GM23338 (cell line): Measurements from ENCODE around the gene FAM13A. TPM values are rescaled to one million over a fixed set of nuclear protein-coding genes. Genes with fewer than 3 reads are reported as not detected.
A peak's percentile ranks its signal among the peaks of the same experiment; 100 is the strongest.

Experiments used
- ATAC-seq: fragments of 200-7000 bp; cut with Tn5 transposase; 3 replicates; pipeline ENCODE4 v1.9.1; 2020
- DNase-seq: peaks from one replicate; pipeline ENCODE4 v3.0.0-alpha.2; 2015; ENCODE audit warnings: low spot score
- H2AFZ ChIP-seq: fragments of 200-600 bp; sonication (generic); 2 replicates; pipeline ENCODE4 v1.8.0; 2016; ENCODE audit warnings: antibody characterized with exemption, mild to moderate bottlenecking, moderate library complexity
- H3F3A ChIP-seq: fragments of 200-600 bp; sonication (generic); replicated peaks from 2 replicates; pipeline ENCODE4 v1.8.0; 2017; ENCODE audit warnings: antibody characterized with exemption, mixed run types, low read depth
- H3K27ac ChIP-seq: fragments of 200-600 bp; sonication (generic); 2 replicates; pipeline ENCODE4 v1.6.1; 2016; ENCODE audit warnings: low read depth
- H3K27me3 ChIP-seq: fragments of 200-600 bp; sonication (generic); 2 replicates; pipeline ENCODE4 v1.8.0; 2016; ENCODE audit warnings: mild to moderate bottlenecking, mixed run types, moderate library complexity; ENCODE audit not compliant: insufficient read depth
- H3K36me3 ChIP-seq: fragments of 200-600 bp; sonication (generic); 2 replicates; pipeline ENCODE4 v1.8.0; 2016; ENCODE audit warnings: mild to moderate bottlenecking; ENCODE audit not compliant: insufficient read depth
- H3K4me1 ChIP-seq: fragments of 200-600 bp; sonication (generic); 2 replicates; pipeline ENCODE4 v1.8.0; 2016; ENCODE audit warnings: mild to moderate bottlenecking, moderate library complexity; ENCODE audit not compliant: insufficient read depth
- H3K4me2 ChIP-seq: fragments of 200-600 bp; sonication (generic); 2 replicates; pipeline ENCODE4 v1.7.1; 2017; ENCODE audit warnings: mixed run types
- H3K4me3 ChIP-seq: fragments of 200-600 bp; sonication (generic); 2 replicates; pipeline ENCODE4 v1.6.1; 2016; ENCODE audit warnings: mixed run types
- H3K79me2 ChIP-seq: fragments of 200-600 bp; sonication (generic); replicated peaks from 2 replicates; pipeline ENCODE4 v1.8.0; 2017; ENCODE audit warnings: mild to moderate bottlenecking; ENCODE audit not compliant: insufficient read depth
- H3K9me2 ChIP-seq: fragments of 200-600 bp; sonication (generic); 2 replicates; pipeline ENCODE4 v1.8.0; 2017; ENCODE audit not compliant: insufficient read depth
- H4K20me1 ChIP-seq: fragments of 200-600 bp; sonication (generic); replicated peaks from 2 replicates; pipeline ENCODE4 v1.8.0; 2017; ENCODE audit warnings: mild to moderate bottlenecking; ENCODE audit not compliant: insufficient read depth
- H3K27ac Mint-ChIP-seq: 2 replicates; pipeline ENCODE4 v1.8.0; 2020; ENCODE audit warnings: inconsistent platforms, mild to moderate bottlenecking, moderate library complexity, mixed read lengths
- H3K27me3 Mint-ChIP-seq: 3 replicates; pipeline ENCODE4 v1.8.0; 2022; ENCODE audit warnings: low read depth, mild to moderate bottlenecking, moderate library complexity, mixed read lengths, inconsistent platforms; ENCODE audit not compliant: insufficient read depth, poor library complexity
- H3K36me3 Mint-ChIP-seq: 3 replicates; pipeline ENCODE4 v1.8.0; 2021; ENCODE audit warnings: low read depth, mild to moderate bottlenecking, inconsistent platforms, moderate library complexity, mixed read lengths
- H3K4me1 Mint-ChIP-seq: 3 replicates; pipeline ENCODE4 v1.8.0; 2020; ENCODE audit warnings: mild to moderate bottlenecking, inconsistent platforms, mixed read lengths
- H3K4me3 Mint-ChIP-seq: 3 replicates; pipeline ENCODE4 v1.8.0; 2021; ENCODE audit warnings: moderate library complexity, mild to moderate bottlenecking, inconsistent platforms, mixed read lengths
- H3K9me3 Mint-ChIP-seq: 3 replicates; pipeline ENCODE4 v1.8.0; 2020; ENCODE audit warnings: moderate library complexity, mild to moderate bottlenecking, inconsistent platforms, mixed read lengths
- CREB1 ChIP-seq: fragments of 250-450 bp; sonication (Bioruptor Pico); IDR thresholded peaks from 2 replicates; pipeline ENCODE4 v1.5.0; 2020; ENCODE audit warnings: low read depth, mild to moderate bottlenecking, moderate library complexity
- CTCF ChIP-seq, 2 experiments: fragments of 200-600 bp in 1 of 2; sonication (generic) in 1 of 2; conservative IDR thresholded peaks; 2 replicates each; pipeline versions ENCODE4 v1.5.1 to v1.6.1; 2016 to 2017; ENCODE audit warnings: antibody characterized with exemption in 2 of 2, low read depth in 2 of 2, mild to moderate bottlenecking in 2 of 2, moderate library complexity in 1 of 2
- ETS1 ChIP-seq: IDR thresholded peaks from 2 replicates; pipeline ENCODE4 v1.6.1; 2016; ENCODE audit warnings: antibody characterized with exemption
- EZH2phosphoT487 ChIP-seq: fragments of 200-600 bp; sonication (generic); IDR thresholded peaks from one replicate; pipeline ENCODE4 v1.8.1; 2018; ENCODE audit warnings: antibody characterized with exemption; ENCODE audit not compliant: unreplicated experiment
- JUNB ChIP-seq: IDR thresholded peaks from one replicate; pipeline ENCODE4 v1.6.1; 2016; ENCODE audit warnings: antibody characterized with exemption; ENCODE audit not compliant: unreplicated experiment
- REST ChIP-seq: IDR thresholded peaks from one replicate; pipeline ENCODE4 v1.6.1; 2018; ENCODE audit warnings: antibody characterized with exemption; ENCODE audit not compliant: unreplicated experiment
- ZNF114 ChIP-seq: fragments of 250-450 bp; sonication (Bioruptor Pico); IDR thresholded peaks from 2 replicates; pipeline ENCODE4 v1.5.0; 2020; ENCODE audit warnings: mild to moderate bottlenecking, moderate library complexity
- ZNF462 ChIP-seq: fragments of 250-450 bp; sonication (Bioruptor Pico); IDR thresholded peaks from 2 replicates; pipeline ENCODE4 v1.5.0; 2020; ENCODE audit warnings: mild to moderate bottlenecking, moderate library complexity
- polyA plus RNA-seq: library from polyadenylated mRNA; unstranded; fragments of >200 nt; fragmentation: Nextera tagmentation; extraction: Ambion mirVana; gene quantifications from 2 replicates; pipeline ENCODE4 v1.2.1, GENCODE V29; 2016
- total RNA-seq: library from RNA; depleted of rRNA; stranded (reverse); fragments of >200 nt; shearing (Covaris generic); gene quantifications from 2 replicates; pipeline ENCODE4 v1.2.3, GENCODE V29; 2014

Gene FAM13A
- total and polyA plus RNA-seq, 2 experiments from 2014 or later: 13.9 to 28.4 TPM

GRCh38 chr4:88793475-88793874 is 263.5 kb downstream of the FAM13A start (continued):
- TF ChIP-seq REST (no peak), CTCF (conservative IDR thresholded peaks at IDR 0.05; ENCODE audit: low read depth in 2 of 2) (no peak), CREB1 (CRISPR knock-in tag) (no peak)

GRCh38 chr4:88792821-88793220 is 264.2 kb downstream of the FAM13A start:
- Histone ChIP-seq H3K4me1 (peaks cover 28% of the 10 kb centered on the region), H3K27me3 (no peaks in the 10 kb centered on the region), H4K20me1 (no peaks in the 10 kb centered on the region), H3K4me3 (no peak overlapping the region), H2AFZ (no peak overlapping the region), H3K36me3 (no peaks in the 10 kb centered on the region), H3F3A (no peaks in the 10 kb centered on the region), H3K27ac (peak overlapping the region; percentile 55), H3K79me2 (no peaks in the 10 kb centered on the region), H3K9me2 (no peaks in the 10 kb centered on the region), H3K4me2 (peak overlapping the region; percentile 2)
- DNase-seq: peak; percentile 48
- peak; percentile 87 for ATAC-seq
- no peak overlapping the region for H3K4me3 Mint-ChIP-seq
- H3K9me3 Mint-ChIP-seq: no peaks in the 10 kb centered on the region
- no peaks in the 10 kb centered on the region for H3K36me3 Mint-ChIP-seq
- peaks cover 25% of the 10 kb centered on the region for H3K4me1 Mint-ChIP-seq
- no peaks in the 10 kb centered on the region for H3K27me3 Mint-ChIP-seq
- peak overlapping the region; percentile 97 for H3K27ac Mint-ChIP-seq
- TF ChIP-seq CREB1 (CRISPR knock-in tag) (no peak), JUNB (no peak), EZH2phosphoT487 (no peak), ETS1 (no peak), ZNF462 (CRISPR knock-in tag) (no peak), ZNF114 (no peak), REST (no peak)
